ENCODE measurements around the gene SAMD8.
"Not testable (repeated sequence)": the region's sequence is repeated elsewhere in the genome, so short reads cannot be mapped to it uniquely, and the experiment has no call there.

Gene SAMD8

GRCh38 chr10:75100764-75101291 lies 10.6 kb upstream of the SAMD8 start:
- Histone ChIP-seq H3K4me3 (ENCODE audit: low read depth, low read length) (0 out of 2 replicates have a peak overlapping the region, but pooled peaks have one; percentile 0), H3K9ac (ENCODE audit: low read length) (no peak overlapping the region), H3K27me3 (ENCODE audit: control insufficient read depth, insufficient read depth, low read length) (no peaks in the 10 kb centered on the region), H3K9me3 (ENCODE audit: control insufficient read depth, insufficient read depth, low read depth, low read length) (no peaks in the 10 kb centered on the region), H3K27ac (ENCODE audit: low read depth, low read length) (no peak overlapping the region), H3K4me1 (ENCODE audit: control insufficient read depth, insufficient read depth, low read length) (peaks cover 25% of the 10 kb centered on the region), H3K36me3 (ENCODE audit: control insufficient read depth, insufficient read depth, low read length) (no peaks in the 10 kb centered on the region)

GRCh38 chr10:75101416-75102251 lies 9.8 kb upstream of the SAMD8 start:
- no peaks in the 10 kb centered on the region for H3K36me3 ChIP-seq (ENCODE audit: control insufficient read depth, insufficient read depth, low read length)
- peaks cover 31% of the 10 kb centered on the region for H3K4me1 ChIP-seq (ENCODE audit: control insufficient read depth, insufficient read depth, low read length)
- H3K9ac ChIP-seq (ENCODE audit: low read length) = no peak overlapping the region
- H3K4me3 ChIP-seq (ENCODE audit: low read depth, low read length) = no peak overlapping the region
- H3K27ac ChIP-seq (ENCODE audit: low read depth, low read length) = no peak overlapping the region
- no peaks in the 10 kb centered on the region for H3K27me3 ChIP-seq (ENCODE audit: control insufficient read depth, insufficient read depth, low read length)
- H3K9me3 ChIP-seq (ENCODE audit: control insufficient read depth, insufficient read depth, low read depth, low read length) = no peaks in the 10 kb centered on the region

GRCh38 chr10:75102830-75103673 lies 8.4 kb upstream of the SAMD8 start:
- Histone ChIP-seq H3K4me3 (ENCODE audit: low read depth, low read length) (no peak overlapping the region), H3K27ac (ENCODE audit: low read depth, low read length) (no peak overlapping the region), H3K9me3 (ENCODE audit: control insufficient read depth, insufficient read depth, low read depth, low read length) (no peaks in the 10 kb centered on the region), H3K9ac (ENCODE audit: low read length) (no peak overlapping the region), H3K4me1 (ENCODE audit: control insufficient read depth, insufficient read depth, low read length) (peaks cover 37% of the 10 kb centered on the region), H3K36me3 (ENCODE audit: control insufficient read depth, insufficient read depth, low read length) (no peaks in the 10 kb centered on the region), H3K27me3 (ENCODE audit: control insufficient read depth, insufficient read depth, low read length) (no peaks in the 10 kb centered on the region)

GRCh38 chr10:75103881-75104686 lies 7.4 kb upstream of the SAMD8 start:
- Histone ChIP-seq H3K27ac (ENCODE audit: low read depth, low read length) (no peak overlapping the region), H3K4me1 (ENCODE audit: control insufficient read depth, insufficient read depth, low read length) (peaks cover 46% of the 10 kb centered on the region), H3K4me3 (ENCODE audit: low read depth, low read length) (no peak overlapping the region), H3K36me3 (ENCODE audit: control insufficient read depth, insufficient read depth, low read length) (no peaks in the 10 kb centered on the region), H3K27me3 (ENCODE audit: control insufficient read depth, insufficient read depth, low read length) (no peaks in the 10 kb centered on the region), H3K9me3 (ENCODE audit: control insufficient read depth, insufficient read depth, low read depth, low read length) (no peaks in the 10 kb centered on the region), H3K9ac (ENCODE audit: low read length) (peak overlapping the region; percentile 23)

- Histone ChIP-seq H3K4me1 (ENCODE audit: control insufficient read depth, insufficient read depth, low read length) (peaks cover 46% of the 10 kb centered on the region), H3K27ac (ENCODE audit: low read depth, low read length) (no peak overlapping the region)
Measured at GRCh38 chr10:75104842-75105241, 6.6 kb upstream of the SAMD8 start.

GRCh38 chr10:75105576-75106197 lies 5.8 kb upstream of the SAMD8 start:
- H3K27ac ChIP-seq (ENCODE audit: low read depth, low read length) = peak overlapping the region; percentile 47; the same call in 1 of the 2 replicates
- H3K9ac ChIP-seq (ENCODE audit: low read length) = peak overlapping the region; percentile 46
- no peaks in the 10 kb centered on the region for H3K9me3 ChIP-seq (ENCODE audit: control insufficient read depth, insufficient read depth, low read depth, low read length)
- no peaks in the 10 kb centered on the region for H3K27me3 ChIP-seq (ENCODE audit: control insufficient read depth, insufficient read depth, low read length)
- H3K36me3 ChIP-seq (ENCODE audit: control insufficient read depth, insufficient read depth, low read length) = no peaks in the 10 kb centered on the region
- no peak overlapping the region for H3K4me3 ChIP-seq (ENCODE audit: low read depth, low read length)
- peaks cover 39% of the 10 kb centered on the region for H3K4me1 ChIP-seq (ENCODE audit: control insufficient read depth, insufficient read depth, low read length)

More at GRCh38 chr10:75104842-75105241, 6.6 kb upstream of the SAMD8 start:
- H3K36me3 ChIP-seq (ENCODE audit: control insufficient read depth, insufficient read depth, low read length) = no peaks in the 10 kb centered on the region
- H3K9me3 ChIP-seq (ENCODE audit: control insufficient read depth, insufficient read depth, low read depth, low read length) = no peaks in the 10 kb centered on the region
- H3K9ac ChIP-seq (ENCODE audit: low read length) = peak overlapping the region; percentile 23
- H3K27me3 ChIP-seq (ENCODE audit: control insufficient read depth, insufficient read depth, low read length) = no peaks in the 10 kb centered on the region
- no peak overlapping the region for H3K4me3 ChIP-seq (ENCODE audit: low read depth, low read length)

GRCh38 chr10:75106242-75106641 lies 5.2 kb upstream of the SAMD8 start:
- no peak overlapping the region for H3K9ac ChIP-seq (ENCODE audit: low read length)
- no peaks in the 10 kb centered on the region for H3K36me3 ChIP-seq (ENCODE audit: control insufficient read depth, insufficient read depth, low read length)
- no peaks in the 10 kb centered on the region for H3K27me3 ChIP-seq (ENCODE audit: control insufficient read depth, insufficient read depth, low read length)
- H3K4me1 ChIP-seq (ENCODE audit: control insufficient read depth, insufficient read depth, low read length) = peaks cover 35% of the 10 kb centered on the region
- H3K27ac ChIP-seq (ENCODE audit: low read depth, low read length) = peak overlapping the region; percentile 2; the same call in 1 of the 2 replicates
- no peaks in the 10 kb centered on the region for H3K9me3 ChIP-seq (ENCODE audit: control insufficient read depth, insufficient read depth, low read depth, low read length)
- H3K4me3 ChIP-seq (ENCODE audit: low read depth, low read length) = no peak overlapping the region

GRCh38 chr10:75106891-75107290 lies 4.6 kb upstream of the SAMD8 start:
- H3K9ac ChIP-seq (ENCODE audit: low read length); H3K36me3 ChIP-seq (ENCODE audit: control insufficient read depth, insufficient read depth, low read length); H3K9me3 ChIP-seq (ENCODE audit: control insufficient read depth, insufficient read depth, low read depth, low read length); H3K27ac ChIP-seq (ENCODE audit: low read depth, low read length); H3K27me3 ChIP-seq (ENCODE audit: control insufficient read depth, insufficient read depth, low read length): not testable (repeated sequence)
- Histone ChIP-seq H3K4me3 (ENCODE audit: low read depth, low read length) (0 out of 2 replicates have a peak overlapping the region, but pooled peaks have one; percentile 5), H3K4me1 (ENCODE audit: control insufficient read depth, insufficient read depth, low read length) (peaks cover 35% of the 10 kb centered on the region)

GRCh38 chr10:75107756-75108683 lies 3.4 kb upstream of the SAMD8 start:
- Histone ChIP-seq H3K4me1 (ENCODE audit: control insufficient read depth, insufficient read depth, low read length) (peaks cover 39% of the 10 kb centered on the region), H3K27ac (ENCODE audit: low read depth, low read length) (no peak overlapping the region), H3K4me3 (ENCODE audit: low read depth, low read length) (no peak overlapping the region), H3K36me3 (ENCODE audit: control insufficient read depth, insufficient read depth, low read length) (no peaks in the 10 kb centered on the region), H3K9ac (ENCODE audit: low read length) (no peak overlapping the region), H3K9me3 (ENCODE audit: control insufficient read depth, insufficient read depth, low read depth, low read length) (no peaks in the 10 kb centered on the region), H3K27me3 (ENCODE audit: control insufficient read depth, insufficient read depth, low read length) (no peaks in the 10 kb centered on the region)
